ENCODE measurements around the gene LIMS1. TPM values are rescaled to one million over a fixed set of nuclear protein-coding genes. Genes with fewer than 3 reads are reported as not detected.

LIMS1 gene
- total RNA-seq, 2 donors from 2014 or later, result 146 to 186 TPM

GRCh38 chr2:108562274-108562673 lies 28.0 kb downstream of the LIMS1 start:
- Mint-ChIP-seq H3K9me3 (no peaks in the 10 kb centered on the region), H3K27ac (no peak overlapping the region), H3K36me3 (ENCODE audit: low read depth) (no peaks in the 10 kb centered on the region), H3K4me3 (no peak overlapping the region), H3K4me1 (peaks cover 6% of the 10 kb centered on the region), H3K27me3 (no peaks in the 10 kb centered on the region)
- no peak for ATAC-seq (replicated peaks)

- Mint-ChIP-seq H3K9me3 (no peaks in the 10 kb centered on the region), H3K36me3 (ENCODE audit: low read depth) (no peaks in the 10 kb centered on the region)
- no peak for ATAC-seq (replicated peaks)
Observed at GRCh38 chr2:108564510-108564909, 30.2 kb downstream of the LIMS1 start.

GRCh38 chr2:108565778-108566375 lies 31.6 kb downstream of the LIMS1 start:
- Mint-ChIP-seq H3K27ac (no peak overlapping the region), H3K4me3 (peak overlapping the region; percentile 39), H3K9me3 (no peaks in the 10 kb centered on the region), H3K4me1 (no peaks in the 10 kb centered on the region), H3K36me3 (ENCODE audit: low read depth) (no peaks in the 10 kb centered on the region), H3K27me3 (no peaks in the 10 kb centered on the region)
- ATAC-seq (replicated peaks), result peak; percentile 70

More at GRCh38 chr2:108564510-108564909, 30.2 kb downstream of the LIMS1 start:
- H3K4me1 Mint-ChIP-seq, result peaks cover 6% of the 10 kb centered on the region
- no peak overlapping the region for H3K27ac Mint-ChIP-seq
- no peaks in the 10 kb centered on the region for H3K27me3 Mint-ChIP-seq
- H3K4me3 Mint-ChIP-seq, result no peak overlapping the region

- Mint-ChIP-seq H3K9me3 (no peaks in the 10 kb centered on the region), H3K27ac (no peak overlapping the region), H3K27me3 (no peaks in the 10 kb centered on the region), H3K4me3 (no peak overlapping the region), H3K36me3 (ENCODE audit: low read depth) (no peaks in the 10 kb centered on the region), H3K4me1 (peaks cover 12% of the 10 kb centered on the region)
- no peak for ATAC-seq (replicated peaks)
Observed at GRCh38 chr2:108570416-108570815, 36.1 kb downstream of the LIMS1 start.

GRCh38 chr2:108571286-108571685 lies 37.0 kb downstream of the LIMS1 start:
- Mint-ChIP-seq H3K36me3 (ENCODE audit: low read depth) (no peaks in the 10 kb centered on the region), H3K4me1 (peaks cover 12% of the 10 kb centered on the region), H3K27me3 (no peaks in the 10 kb centered on the region), H3K4me3 (no peak overlapping the region), H3K27ac (no peak overlapping the region), H3K9me3 (no peaks in the 10 kb centered on the region)
- no peak for ATAC-seq (replicated peaks)

- Mint-ChIP-seq H3K36me3 (ENCODE audit: low read depth) (no peaks in the 10 kb centered on the region), H3K27ac (no peak overlapping the region), H3K4me3 (no peak overlapping the region), H3K4me1 (peaks cover 12% of the 10 kb centered on the region), H3K27me3 (no peaks in the 10 kb centered on the region), H3K9me3 (no peaks in the 10 kb centered on the region)
- ATAC-seq (replicated peaks), result no peak
Observed at GRCh38 chr2:108573061-108573460, 38.8 kb downstream of the LIMS1 start.

GRCh38 chr2:108574332-108574731 lies 40.1 kb downstream of the LIMS1 start:
- ATAC-seq (replicated peaks), result peak; percentile 56
- H3K27me3 Mint-ChIP-seq, result no peaks in the 10 kb centered on the region
- H3K27ac Mint-ChIP-seq, result no peak overlapping the region
- no peak overlapping the region for H3K4me3 Mint-ChIP-seq
- no peaks in the 10 kb centered on the region for H3K9me3 Mint-ChIP-seq
- peaks cover 12% of the 10 kb centered on the region for H3K4me1 Mint-ChIP-seq
- H3K36me3 Mint-ChIP-seq (ENCODE audit: low read depth), result no peaks in the 10 kb centered on the region

GRCh38 chr2:108575132-108575966 lies 41.1 kb downstream of the LIMS1 start:
- no peak overlapping the region for H3K27ac Mint-ChIP-seq
- peaks cover 16% of the 10 kb centered on the region for H3K4me1 Mint-ChIP-seq
- peak; percentile 69 for ATAC-seq (replicated peaks)
- H3K27me3 Mint-ChIP-seq, result no peaks in the 10 kb centered on the region
- H3K4me3 Mint-ChIP-seq, result no peak overlapping the region
- no peaks in the 10 kb centered on the region for H3K9me3 Mint-ChIP-seq
- no peaks in the 10 kb centered on the region for H3K36me3 Mint-ChIP-seq (ENCODE audit: low read depth)

- Mint-ChIP-seq H3K36me3 (ENCODE audit: low read depth) (no peaks in the 10 kb centered on the region), H3K27ac (no peak overlapping the region), H3K9me3 (no peaks in the 10 kb centered on the region), H3K27me3 (no peaks in the 10 kb centered on the region), H3K4me1 (peaks cover 24% of the 10 kb centered on the region), H3K4me3 (no peak overlapping the region)
- no peak for ATAC-seq (replicated peaks)
Observed at GRCh38 chr2:108577099-108577498, 42.8 kb downstream of the LIMS1 start.

- H3K27me3 Mint-ChIP-seq, result no peaks in the 10 kb centered on the region
- H3K4me3 Mint-ChIP-seq, result peak overlapping the region; percentile 67
- no peaks in the 10 kb centered on the region for H3K9me3 Mint-ChIP-seq
- no peak for ATAC-seq (replicated peaks)
- peaks cover 21% of the 10 kb centered on the region for H3K4me1 Mint-ChIP-seq
- H3K27ac Mint-ChIP-seq, result peak overlapping the region; percentile 94
- H3K36me3 Mint-ChIP-seq (ENCODE audit: low read depth), result no peaks in the 10 kb centered on the region
Observed at GRCh38 chr2:108579623-108580022, 45.4 kb downstream of the LIMS1 start.

- no peak for ATAC-seq (replicated peaks)
- H3K4me1 Mint-ChIP-seq, result peaks cover 21% of the 10 kb centered on the region
- peak overlapping the region; percentile 67 for H3K4me3 Mint-ChIP-seq
- H3K27me3 Mint-ChIP-seq, result no peaks in the 10 kb centered on the region
- H3K36me3 Mint-ChIP-seq (ENCODE audit: low read depth), result no peaks in the 10 kb centered on the region
- H3K27ac Mint-ChIP-seq, result peak overlapping the region; percentile 94
- no peaks in the 10 kb centered on the region for H3K9me3 Mint-ChIP-seq
Observed at GRCh38 chr2:108580050-108580449, 45.8 kb downstream of the LIMS1 start.

- Mint-ChIP-seq H3K4me1 (peaks cover 21% of the 10 kb centered on the region), H3K4me3 (no peak overlapping the region), H3K27me3 (no peaks in the 10 kb centered on the region), H3K27ac (peak overlapping the region; percentile 58), H3K36me3 (ENCODE audit: low read depth) (no peaks in the 10 kb centered on the region), H3K9me3 (no peaks in the 10 kb centered on the region)
- peak; percentile 77 for ATAC-seq (replicated peaks)
Observed at GRCh38 chr2:108583903-108584520, 49.7 kb downstream of the LIMS1 start.

GRCh38 chr2:108585436-108585835 lies 51.2 kb downstream of the LIMS1 start:
- H3K4me1 Mint-ChIP-seq, result peaks cover 27% of the 10 kb centered on the region
- H3K36me3 Mint-ChIP-seq (ENCODE audit: low read depth), result no peaks in the 10 kb centered on the region
- no peak overlapping the region for H3K4me3 Mint-ChIP-seq
- no peaks in the 10 kb centered on the region for H3K9me3 Mint-ChIP-seq
- no peaks in the 10 kb centered on the region for H3K27me3 Mint-ChIP-seq
- ATAC-seq (replicated peaks), result no peak
- H3K27ac Mint-ChIP-seq, result no peak overlapping the region

GRCh38 chr2:108586116-108586515 lies 51.8 kb downstream of the LIMS1 start:
- no peak overlapping the region for H3K4me3 Mint-ChIP-seq
- H3K4me1 Mint-ChIP-seq, result peaks cover 27% of the 10 kb centered on the region
- H3K27ac Mint-ChIP-seq, result no peak overlapping the region
- H3K36me3 Mint-ChIP-seq (ENCODE audit: low read depth), result no peaks in the 10 kb centered on the region
- no peak for ATAC-seq (replicated peaks)
- H3K9me3 Mint-ChIP-seq, result no peaks in the 10 kb centered on the region
- no peaks in the 10 kb centered on the region for H3K27me3 Mint-ChIP-seq

GRCh38 chr2:108586631-108587030 lies 52.4 kb downstream of the LIMS1 start:
- Mint-ChIP-seq H3K4me3 (no peak overlapping the region), H3K4me1 (peaks cover 27% of the 10 kb centered on the region), H3K27ac (no peak overlapping the region), H3K9me3 (no peaks in the 10 kb centered on the region), H3K27me3 (no peaks in the 10 kb centered on the region), H3K36me3 (ENCODE audit: low read depth) (no peaks in the 10 kb centered on the region)
- ATAC-seq (replicated peaks), result no peak

Data from activated T-helper 17 cell treated with anti-CD3 and anti-CD28 coated beads, Interleukin-2, amount 50 U/mL, for 72 hours (primary cell).